NCI-H82 treated with DMSO at 0.1 percent for 48 hours (cell line): Measurements from ENCODE around the gene TAF4B.
"Not testable (repeated sequence)": the region's sequence is repeated elsewhere in the genome, so short reads cannot be mapped to it uniquely, and the experiment has no call there.

Experiments
- DNase-seq: peaks from one replicate; lab custom pipeline; 2025; ENCODE audit not compliant: unreplicated experiment; lab: John Stamatoyannopoulos, UW

TAF4B gene

GRCh38 chr18:26370037-26370436, 143.8 kb downstream of the TAF4B start:
- DNase-seq = no peak

GRCh38 chr18:26376105-26376504, 149.9 kb downstream of the TAF4B start:
- DNase-seq = no peak

- DNase-seq = no peak
Observed at GRCh38 chr18:26378701-26379100, 152.5 kb downstream of the TAF4B start.

GRCh38 chr18:26381555-26381954, 155.3 kb downstream of the TAF4B start:
- not testable (repeated sequence) for DNase-seq

- DNase-seq = peak; percentile 34
Observed at GRCh38 chr18:26383454-26384270, 157.4 kb downstream of the TAF4B start.

GRCh38 chr18:26386002-26386401, 159.8 kb downstream of the TAF4B start:
- DNase-seq = no peak

GRCh38 chr18:26386441-26386840, 160.2 kb downstream of the TAF4B start:
- DNase-seq = no peak

GRCh38 chr18:26394047-26394654, 167.9 kb downstream of the TAF4B start:
- no peak for DNase-seq

- no peak for DNase-seq
Observed at GRCh38 chr18:26397019-26397418, 170.8 kb downstream of the TAF4B start.

- no peak for DNase-seq
Observed at GRCh38 chr18:26403491-26403890, 177.2 kb downstream of the TAF4B start.

- DNase-seq = peak; percentile 6
Observed at GRCh38 chr18:26405190-26405801, 179.1 kb downstream of the TAF4B start.

- DNase-seq = no peak
Observed at GRCh38 chr18:26406324-26406723, 180.1 kb downstream of the TAF4B start.

- DNase-seq = no peak
Observed at GRCh38 chr18:26406854-26407517, 180.7 kb downstream of the TAF4B start.

GRCh38 chr18:26407736-26408601, 181.7 kb downstream of the TAF4B start:
- DNase-seq = no peak

GRCh38 chr18:26409091-26409490, 182.8 kb downstream of the TAF4B start:
- DNase-seq = no peak

- no peak for DNase-seq
Observed at GRCh38 chr18:26414901-26415440, 188.7 kb downstream of the TAF4B start.

GRCh38 chr18:26415631-26416030, 189.4 kb downstream of the TAF4B start:
- DNase-seq = no peak

GRCh38 chr18:26416652-26417150, 190.5 kb downstream of the TAF4B start:
- no peak for DNase-seq

- DNase-seq = no peak
Observed at GRCh38 chr18:26417190-26417589, 190.9 kb downstream of the TAF4B start.

- DNase-seq = no peak
Observed at GRCh38 chr18:26418225-26418624, 192.0 kb downstream of the TAF4B start.
